ENCODE results near the gene SCO1.
"Not testable (repeated sequence)": the region's sequence is repeated elsewhere in the genome, so short reads cannot be mapped to it uniquely, and the experiment has no call there.

Gene SCO1

DNA sequence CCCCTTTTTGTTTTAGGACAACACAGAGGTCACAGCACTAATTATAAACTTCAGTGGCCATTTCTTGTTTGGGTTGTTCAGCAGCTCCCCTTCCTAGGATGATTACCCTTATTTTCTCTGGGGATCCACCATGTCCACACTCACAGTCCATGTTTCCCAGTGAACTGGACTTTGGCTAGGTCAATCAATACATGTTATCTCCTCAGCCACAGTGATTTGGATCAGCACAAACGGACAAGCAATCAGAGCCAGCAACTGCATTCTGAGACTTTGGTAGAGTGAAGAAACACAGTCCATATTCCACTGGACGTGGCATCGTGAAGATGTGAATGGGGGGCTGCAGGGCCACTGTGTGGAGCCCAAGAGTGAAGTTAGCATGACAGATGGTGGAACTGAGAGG lies 27.9 kb upstream of the SCO1 start:
- DNase-seq (ENCODE audit: low read depth): no peak

DNA sequence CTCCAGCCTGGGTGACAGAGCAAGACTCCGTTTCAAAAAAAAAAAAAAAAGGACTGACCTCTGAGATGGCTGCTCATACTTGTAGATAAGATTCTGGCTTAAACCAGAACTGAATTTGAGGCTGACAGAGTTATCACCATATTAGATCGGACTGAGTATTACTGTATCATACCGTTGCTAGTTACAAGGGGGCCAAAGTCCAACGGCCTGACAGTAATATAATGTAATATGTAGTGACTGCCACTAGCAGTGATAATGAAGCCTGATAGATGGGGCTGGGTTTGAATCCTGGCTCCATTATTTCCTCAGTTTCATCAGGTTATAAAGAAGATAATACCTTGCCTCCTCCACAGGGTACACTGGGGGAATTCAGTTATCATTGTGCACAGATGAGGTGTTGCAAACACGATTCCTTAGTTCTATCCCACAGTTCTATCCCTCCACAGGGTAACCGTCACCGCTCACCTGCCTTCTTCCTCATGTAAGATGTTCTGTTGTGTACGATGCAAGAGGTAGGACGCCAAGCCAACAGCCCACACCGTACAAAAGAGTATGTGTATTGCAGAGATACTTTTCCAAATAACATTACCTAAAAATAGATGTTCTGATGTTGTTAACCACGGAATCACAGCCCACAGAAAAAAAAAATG lies 27.3 kb upstream of the SCO1 start:
- DNase-seq (ENCODE audit: low read depth): no peak

GRCh38 chr17:10718547-10718946 lies 21.2 kb upstream of the SCO1 start:
- no peak for DNase-seq (ENCODE audit: low read depth)

DNA sequence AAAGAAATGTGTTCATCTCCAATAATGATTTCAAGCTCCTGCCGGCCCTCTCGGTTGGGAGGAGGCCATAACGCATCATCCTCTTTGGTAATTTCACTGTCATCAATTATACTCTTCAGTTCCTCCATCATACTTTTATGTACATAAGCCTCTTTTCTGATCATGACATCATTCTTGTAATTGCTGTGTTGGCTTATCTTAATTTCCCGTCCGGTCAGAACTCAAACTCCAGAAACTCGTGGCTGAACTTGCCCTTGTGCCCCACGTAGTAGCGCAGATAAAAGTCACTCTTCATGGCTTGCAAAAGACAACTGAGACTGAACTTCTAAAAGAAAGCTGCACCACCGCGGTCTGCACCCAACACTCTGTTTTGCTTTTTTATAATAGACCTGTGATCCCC lies 18.9 kb upstream of the SCO1 start:
- DNase-seq (ENCODE audit: low read depth): no peak

GRCh38 chr17:10713318-10713717 lies 16.0 kb upstream of the SCO1 start:
- no peak for DNase-seq (ENCODE audit: low read depth)

- no peak for DNase-seq (ENCODE audit: low read depth)
Observed at GRCh38 chr17:10705727-10706126, 8.4 kb upstream of the SCO1 start.

GRCh38 chr17:10702574-10702973 lies 5.2 kb upstream of the SCO1 start:
- DNase-seq (ENCODE audit: low read depth): no peak

- DNase-seq (ENCODE audit: low read depth): no peak
Observed at GRCh38 chr17:10699856-10700255, 2.5 kb upstream of the SCO1 start.

- no peak for DNase-seq (ENCODE audit: low read depth)
Observed at GRCh38 chr17:10698096-10698818, 924 bp upstream of the SCO1 start.

GRCh38 chr17:10695875-10696407 lies 1.4 kb downstream of the SCO1 start:
- not testable (repeated sequence) for DNase-seq (ENCODE audit: low read depth)

DNA sequence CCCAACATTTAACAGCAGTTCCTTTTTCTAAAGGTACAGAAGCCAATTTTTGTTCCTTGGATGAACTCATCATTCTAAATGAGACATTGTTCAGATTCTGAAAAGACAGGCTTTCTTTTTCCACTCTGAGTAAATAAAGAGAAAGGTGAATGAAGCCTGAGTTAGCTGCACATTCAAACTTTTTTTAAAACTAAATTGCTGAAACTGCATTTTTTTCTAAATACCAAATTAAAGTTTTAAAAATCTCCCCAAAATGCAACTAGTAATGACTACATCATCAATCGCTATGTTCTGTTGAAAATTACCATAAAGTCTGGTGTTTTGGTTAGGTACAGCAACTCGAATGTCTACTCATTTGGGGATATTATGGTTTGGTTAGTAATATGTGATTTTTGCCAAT lies 9.8 kb downstream of the SCO1 start:
- no peak for DNase-seq (ENCODE audit: low read depth)

- DNase-seq (ENCODE audit: low read depth): no peak
Observed at GRCh38 chr17:10683853-10684252, 13.5 kb downstream of the SCO1 start.

- DNase-seq (ENCODE audit: low read depth): no peak
Observed at GRCh38 chr17:10681866-10682446, 15.4 kb downstream of the SCO1 start.

DNA sequence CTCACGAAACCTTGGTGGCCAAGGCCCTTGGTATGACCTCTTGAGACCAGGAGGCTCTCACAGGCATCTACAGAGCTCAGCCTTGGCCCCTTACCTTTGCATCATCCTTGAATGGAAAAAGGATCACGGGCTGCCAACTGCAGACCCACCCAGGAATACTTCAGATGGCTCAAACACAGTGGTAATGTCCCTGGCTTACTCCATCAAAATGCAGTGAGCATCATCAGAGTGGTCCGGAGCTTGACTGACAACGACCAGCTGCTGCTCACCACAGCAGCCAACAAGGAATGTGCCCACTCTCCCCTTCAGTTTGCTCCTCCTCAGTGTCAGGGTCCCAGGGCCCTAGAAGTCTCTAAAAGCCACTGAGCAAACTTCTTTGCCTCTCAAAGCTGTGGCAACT lies 22.6 kb downstream of the SCO1 start:
- DNase-seq (ENCODE audit: low read depth): no peak

GRCh38 chr17:10673312-10673711 lies 24.0 kb downstream of the SCO1 start:
- DNase-seq (ENCODE audit: low read depth): no peak

GRCh38 chr17:10668775-10669174 lies 28.6 kb downstream of the SCO1 start:
- DNase-seq (ENCODE audit: low read depth): no peak

GRCh38 chr17:10666906-10667305 lies 30.4 kb downstream of the SCO1 start:
- no peak for DNase-seq (ENCODE audit: low read depth)

GRCh38 chr17:10664571-10664970 lies 32.8 kb downstream of the SCO1 start:
- DNase-seq (ENCODE audit: low read depth): no peak

GRCh38 chr17:10663231-10663630 lies 34.1 kb downstream of the SCO1 start:
- no peak for DNase-seq (ENCODE audit: low read depth)

GRCh38 chr17:10661437-10661836 lies 35.9 kb downstream of the SCO1 start:
- DNase-seq (ENCODE audit: low read depth): no peak

DNA sequence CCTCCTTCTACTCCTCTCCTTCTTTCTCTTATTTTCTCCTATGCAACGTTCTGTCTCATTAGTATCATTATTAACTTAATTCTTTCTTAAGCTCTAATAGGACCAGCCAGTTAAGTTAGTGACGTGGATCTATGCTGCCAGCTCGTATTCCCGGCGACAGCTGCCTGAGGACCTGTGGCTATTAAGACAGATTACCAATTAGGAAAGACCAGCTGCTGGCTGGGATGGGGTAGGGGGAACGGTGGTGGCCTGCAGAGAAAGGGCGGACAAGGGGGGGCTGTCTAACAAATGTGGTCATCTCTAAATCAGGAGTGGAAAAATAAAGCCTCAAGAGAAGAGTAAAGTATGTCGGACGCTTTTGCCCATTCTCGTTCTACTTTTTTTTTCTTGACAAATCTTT lies 39.5 kb downstream of the SCO1 start:
- DNase-seq (ENCODE audit: low read depth): no peak

- no peak for DNase-seq (ENCODE audit: low read depth)
Observed at GRCh38 chr17:10657148-10657547, 40.2 kb downstream of the SCO1 start, which contains the start of gene MYH3. TSS of gene MYH3 (minus strand) at chr17:10657309. CDS start at chr17:10655064, 2,245 bp downstream.

- DNase-seq (ENCODE audit: low read depth): no peak
Observed at GRCh38 chr17:10653987-10654386, 43.3 kb downstream of the SCO1 start.

Data from T follicular helper cell (primary cell).